Osteoblast (primary cell): ENCODE measurements around the gene SSMEM1. TPM values are rescaled to one million over a fixed set of nuclear protein-coding genes. Genes with fewer than 3 reads are reported as not detected.

Experiments
- DNase-seq: peaks from one replicate; pipeline ENCODE4 v3.0.0; 2011; ENCODE audit warnings: low spot score, mixed read lengths; ENCODE audit not compliant: insufficient read length; ENCODE audit errors: missing footprints
- H2AFZ ChIP-seq: 2 replicates; pipeline ENCODE4 v1.6.0; 2011; ENCODE audit warnings: mild to moderate bottlenecking, low read length
- H3K27ac ChIP-seq: 2 replicates; pipeline ENCODE4 v1.5.1; 2011; ENCODE audit warnings: mild to moderate bottlenecking, low read depth, low read length, moderate library complexity
- H3K27me3 ChIP-seq: 2 replicates; pipeline ENCODE4 v1.6.0; 2012; ENCODE audit warnings: mild to moderate bottlenecking, control low read depth, inconsistent platforms, low read length, moderate library complexity; ENCODE audit not compliant: insufficient read depth
- H3K36me3 ChIP-seq: 2 replicates; pipeline ENCODE4 v1.5.1; 2011; ENCODE audit warnings: mild to moderate bottlenecking, low read length, control low read depth, moderate library complexity; ENCODE audit not compliant: insufficient read depth
- H3K4me1 ChIP-seq: 2 replicates; pipeline ENCODE4 v1.5.1; 2011; ENCODE audit warnings: mild to moderate bottlenecking, low read length, control low read depth, moderate library complexity; ENCODE audit not compliant: insufficient read depth
- H3K4me2 ChIP-seq: 2 replicates; pipeline ENCODE4 v1.6.0; 2011; ENCODE audit warnings: mild to moderate bottlenecking, low read length; ENCODE audit not compliant: insufficient read depth
- H3K4me3 ChIP-seq: fragments of 200-600 bp; sonication (generic); 3 replicates; pipeline ENCODE4 v1.5.1; 2012; ENCODE audit warnings: mild to moderate bottlenecking, low read length, inconsistent platforms; ENCODE audit not compliant: insufficient read depth
- H3K79me2 ChIP-seq: 2 replicates; pipeline ENCODE4 v1.6.0; 2012; ENCODE audit warnings: mild to moderate bottlenecking, low read length, control low read depth, inconsistent platforms; ENCODE audit not compliant: insufficient read depth
- H3K9me3 ChIP-seq: 2 replicates; pipeline ENCODE4 v1.5.1; 2011; ENCODE audit warnings: low read depth, low read length, control low read depth
- H4K20me1 ChIP-seq: 2 replicates; pipeline ENCODE4 v1.6.0; 2012; ENCODE audit warnings: mild to moderate bottlenecking, low read length, control low read depth; ENCODE audit not compliant: insufficient read depth
- total RNA-seq: library from RNA; depleted of rRNA; stranded (reverse); fragments of >200 nt; gene quantifications from 2 replicates; pipeline ENCODE4 v1.2.3, GENCODE V29; 2012
- TF ChIP-seq, protein P1 (sequence below): IDR thresholded peaks from 2 replicates; pipeline ENCODE4 v1.5.1; 2011; ENCODE audit warnings: mild to moderate bottlenecking, low read depth, low read length, moderate library complexity; ENCODE audit errors: extremely low read depth

SSMEM1 gene
- total RNA-seq, 1 donor = not detected

DNA sequence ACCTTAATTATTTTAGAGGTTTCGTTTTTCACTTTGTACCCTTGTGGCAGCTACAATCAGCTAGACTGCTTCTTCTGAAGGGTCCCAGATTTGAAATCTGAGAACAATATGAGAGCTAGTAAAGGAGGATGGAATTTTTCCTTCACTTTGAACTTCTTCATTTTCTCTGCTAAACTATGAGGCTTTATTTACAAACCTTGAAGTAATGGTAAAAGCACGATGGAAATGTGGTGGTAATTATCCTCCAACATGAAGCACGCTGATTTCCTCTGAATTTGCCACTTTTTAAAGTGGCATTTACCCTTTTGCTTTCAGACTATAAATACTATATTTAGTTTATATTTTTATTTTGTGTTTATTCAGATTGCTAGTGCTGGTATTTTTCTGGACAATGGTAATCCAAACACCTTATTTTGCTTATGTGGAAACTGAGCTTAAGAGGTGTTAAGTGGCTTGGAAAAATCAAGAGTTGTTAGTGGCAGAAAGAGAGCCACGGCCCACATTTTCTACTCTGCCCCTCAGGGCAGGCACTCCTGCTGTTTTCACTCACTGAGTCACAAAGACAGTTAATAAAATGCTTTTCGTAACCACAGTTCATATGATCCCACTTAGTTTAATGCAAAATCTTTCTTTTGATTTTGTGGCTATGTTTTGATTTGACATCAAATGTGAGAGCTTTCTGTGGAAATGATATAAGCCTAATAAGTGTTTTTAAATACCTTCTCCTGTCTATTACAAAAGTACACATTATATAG, 2.7 kb downstream of the SSMEM1 start:
- Histone ChIP-seq H3K9me3 (no peaks in the 10 kb centered on the region), H3K27ac (peak overlapping the region; percentile 45), H4K20me1 (no peaks in the 10 kb centered on the region), H3K4me1 (peaks cover 12% of the 10 kb centered on the region), H3K4me2 (peak overlapping the region; percentile 25), H3K4me3 (no peak overlapping the region), H3K79me2 (no peaks in the 10 kb centered on the region), H3K36me3 (no peaks in the 10 kb centered on the region), H2AFZ (peak overlapping the region; percentile 17), H3K27me3 (no peaks in the 10 kb centered on the region)
- TF ChIP-seq, protein P1, sequence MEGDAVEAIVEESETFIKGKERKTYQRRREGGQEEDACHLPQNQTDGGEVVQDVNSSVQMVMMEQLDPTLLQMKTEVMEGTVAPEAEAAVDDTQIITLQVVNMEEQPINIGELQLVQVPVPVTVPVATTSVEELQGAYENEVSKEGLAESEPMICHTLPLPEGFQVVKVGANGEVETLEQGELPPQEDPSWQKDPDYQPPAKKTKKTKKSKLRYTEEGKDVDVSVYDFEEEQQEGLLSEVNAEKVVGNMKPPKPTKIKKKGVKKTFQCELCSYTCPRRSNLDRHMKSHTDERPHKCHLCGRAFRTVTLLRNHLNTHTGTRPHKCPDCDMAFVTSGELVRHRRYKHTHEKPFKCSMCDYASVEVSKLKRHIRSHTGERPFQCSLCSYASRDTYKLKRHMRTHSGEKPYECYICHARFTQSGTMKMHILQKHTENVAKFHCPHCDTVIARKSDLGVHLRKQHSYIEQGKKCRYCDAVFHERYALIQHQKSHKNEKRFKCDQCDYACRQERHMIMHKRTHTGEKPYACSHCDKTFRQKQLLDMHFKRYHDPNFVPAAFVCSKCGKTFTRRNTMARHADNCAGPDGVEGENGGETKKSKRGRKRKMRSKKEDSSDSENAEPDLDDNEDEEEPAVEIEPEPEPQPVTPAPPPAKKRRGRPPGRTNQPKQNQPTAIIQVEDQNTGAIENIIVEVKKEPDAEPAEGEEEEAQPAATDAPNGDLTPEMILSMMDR = no peak
- peak; percentile 59 for DNase-seq

DNA sequence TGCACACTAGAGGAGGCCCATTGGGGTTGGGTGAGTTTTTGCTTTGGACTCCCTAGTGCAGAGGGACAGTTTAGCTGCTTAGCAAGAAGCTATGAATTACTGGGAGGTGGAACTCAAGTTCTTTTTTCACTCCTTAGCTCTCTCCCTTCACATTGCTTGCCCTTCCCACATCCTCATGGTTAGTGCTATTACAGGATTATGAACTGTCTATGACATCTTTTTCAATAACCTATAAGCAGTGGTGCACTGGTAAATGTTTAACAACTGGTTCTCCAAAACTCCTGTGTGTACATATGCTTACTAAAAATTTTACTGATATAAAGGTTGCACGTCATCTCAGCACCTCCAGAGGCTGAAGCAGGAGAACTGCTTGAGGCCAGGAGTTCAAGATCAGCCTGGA, 6.2 kb downstream of the SSMEM1 start:
- Histone ChIP-seq H3K4me3 (no peak overlapping the region), H3K27me3 (no peaks in the 10 kb centered on the region), H3K4me1 (peaks cover 5% of the 10 kb centered on the region), H3K27ac (no peak overlapping the region), H3K79me2 (no peaks in the 10 kb centered on the region), H2AFZ (no peak overlapping the region), H4K20me1 (no peaks in the 10 kb centered on the region), H3K9me3 (no peaks in the 10 kb centered on the region), H3K36me3 (no peaks in the 10 kb centered on the region), H3K4me2 (no peak overlapping the region)
- DNase-seq = no peak
- TF ChIP-seq, protein P1 = no peak

DNA sequence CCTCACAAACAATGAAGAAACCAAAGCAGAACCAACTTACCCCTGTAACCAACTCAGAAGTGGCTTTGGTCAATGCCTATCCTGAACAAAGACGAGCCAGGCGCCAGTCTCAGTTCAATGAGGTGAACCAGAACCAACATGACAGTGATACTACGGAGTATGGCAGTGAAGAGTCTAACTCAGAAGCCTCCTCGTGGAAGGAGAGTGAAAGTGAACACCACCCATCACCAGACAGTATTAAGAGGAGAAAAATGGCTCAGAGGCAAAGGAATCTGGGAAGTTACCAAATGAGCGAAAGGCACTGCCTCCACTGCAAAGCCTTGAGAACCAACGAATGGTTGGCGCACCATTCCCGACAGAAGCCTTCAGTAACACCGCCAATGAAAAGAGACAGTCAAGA, 8.4 kb downstream of the SSMEM1 start:
- TF ChIP-seq, protein P1 = no peak
- no peaks in the 10 kb centered on the region for H3K9me3 ChIP-seq
- no peak overlapping the region for H3K4me3 ChIP-seq

DNA sequence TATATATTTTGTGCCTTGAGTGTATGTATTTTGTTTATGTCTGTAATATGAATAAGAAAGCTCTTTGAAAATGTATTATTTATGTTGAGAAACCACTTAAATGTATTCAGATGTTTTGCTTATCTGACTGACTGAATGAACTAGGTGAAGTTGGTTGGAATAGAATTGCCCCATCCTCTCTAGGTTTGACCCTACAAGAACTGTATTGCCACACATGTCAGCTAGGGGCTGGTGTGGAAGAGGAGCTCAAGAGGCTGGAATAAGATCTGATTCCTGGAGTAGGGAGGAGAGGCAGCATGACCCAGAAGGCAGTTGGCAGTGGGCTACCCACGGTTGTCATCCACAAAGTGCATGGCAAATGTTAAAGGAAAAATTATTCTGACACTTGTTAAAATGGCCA, 9.1 kb downstream of the SSMEM1 start:
- no peaks in the 10 kb centered on the region for H4K20me1 ChIP-seq
- TF ChIP-seq, protein P1 = no peak
- no peak overlapping the region for H2AFZ ChIP-seq
- H3K4me2 ChIP-seq = no peak overlapping the region
- H3K4me3 ChIP-seq = no peak overlapping the region
- H3K79me2 ChIP-seq = no peaks in the 10 kb centered on the region
- no peaks in the 10 kb centered on the region for H3K27me3 ChIP-seq
- H3K4me1 ChIP-seq = no peaks in the 10 kb centered on the region
- no peaks in the 10 kb centered on the region for H3K36me3 ChIP-seq
- no peaks in the 10 kb centered on the region for H3K9me3 ChIP-seq
- no peak for DNase-seq
- no peak overlapping the region for H3K27ac ChIP-seq

More for the DNA sequence above, 8.4 kb downstream of the SSMEM1 start:
- Histone ChIP-seq H2AFZ (no peak overlapping the region), H3K4me1 (no peaks in the 10 kb centered on the region), H4K20me1 (no peaks in the 10 kb centered on the region), H3K27ac (no peak overlapping the region), H3K79me2 (no peaks in the 10 kb centered on the region), H3K27me3 (no peaks in the 10 kb centered on the region), H3K4me2 (no peak overlapping the region), H3K36me3 (no peaks in the 10 kb centered on the region)
- DNase-seq = no peak
